K562 (cell line): Measurements from ENCODE around the gene GATC. TPM values are rescaled to one million over a fixed set of nuclear protein-coding genes. Genes with fewer than 3 reads are reported as not detected.

ENCODE experiments used
- C11orf30 ChIP-seq: fragments of 450-650 bp; IDR thresholded peaks from 2 replicates; pipeline ENCODE4 v1.6.1; 2016; ENCODE audit warnings: low read depth, mild to moderate bottlenecking
- CREB3L1 ChIP-seq: fragments of 450-650 bp; IDR thresholded peaks from 2 replicates; pipeline ENCODE4 v1.6.1; 2014; ENCODE audit warnings: low read depth, mild to moderate bottlenecking, moderate library complexity, borderline replicate concordance
- ESRRA ChIP-seq: fragments of 450-650 bp; IDR thresholded peaks from 2 replicates; pipeline ENCODE4 v1.6.1; 2014; ENCODE audit warnings: low read depth, mild to moderate bottlenecking, moderate library complexity, borderline replicate concordance
- MCM7 ChIP-seq, 2 experiments: fragments of 450-650 bp; IDR thresholded peaks; 2 replicates each; pipeline ENCODE4 v1.6.1; 2016 to 2018
- NR2C2 ChIP-seq, 2 experiments: fragments of 200-800 bp in 1 of 2; sonication (Bioruptor generic) in 1 of 2; sonication (generic) in 1 of 2; formaldehyde crosslinking in 1 of 2; IDR thresholded peaks; 2 replicates each; pipeline versions ENCODE4 v1.6.1 to v1.8.0; 2016 to 2022; ENCODE audit warnings: mild to moderate bottlenecking in 1 of 2, missing compliant biosample characterization in 1 of 2, missing genetic modification characterization in 1 of 2, missing genetic modification reagents in 1 of 2
- PKNOX1 ChIP-seq: fragments of 450-650 bp; IDR thresholded peaks from 2 replicates; pipeline ENCODE4 v1.6.1; 2016
- SOX6 ChIP-seq: fragments of 450-650 bp; IDR thresholded peaks from 2 replicates; pipeline ENCODE4 v1.6.1; 2014; ENCODE audit warnings: mild to moderate bottlenecking
- TCF7 ChIP-seq: sonication (generic); IDR thresholded peaks from 2 replicates; pipeline ENCODE4 v1.6.1; 2016; ENCODE audit warnings: antibody characterized with exemption, borderline replicate concordance
- ZNF133 ChIP-seq: fragments of 250-450 bp; sonication (Bioruptor Pico); IDR thresholded peaks from 2 replicates; pipeline ENCODE4 v1.4.0; 2020; ENCODE audit warnings: mild to moderate bottlenecking
- ZNF24 ChIP-seq: fragments of 450-650 bp; IDR thresholded peaks from 2 replicates; pipeline ENCODE4 v1.6.1; 2016
- ZNF431 ChIP-seq: sonication (generic); formaldehyde crosslinking; IDR thresholded peaks from 2 replicates; pipeline ENCODE4 v1.8.0; 2022; ENCODE audit warnings: mild to moderate bottlenecking, missing genetic modification reagents
- ZNF561 ChIP-seq: fragments of 450-650 bp; formaldehyde crosslinking; conservative IDR thresholded peaks from 2 replicates; pipeline ENCODE4 v1.4.0; 2020; ENCODE audit warnings: mild to moderate bottlenecking, moderate library complexity
- ZNF780A ChIP-seq: fragments of 250-450 bp; sonication (Bioruptor Pico); IDR thresholded peaks from 2 replicates; pipeline ENCODE4 v1.5.0; 2021; ENCODE audit warnings: mild to moderate bottlenecking
- ZNF785 ChIP-seq: fragments of 250-450 bp; sonication (Bioruptor Pico); IDR thresholded peaks from 2 replicates; pipeline ENCODE4 v1.4.0; 2020; ENCODE audit warnings: mild to moderate bottlenecking
- ZSCAN32 ChIP-seq: fragments of 450-650 bp; formaldehyde crosslinking; IDR thresholded peaks from 2 replicates; pipeline ENCODE4 v1.4.0; 2020; ENCODE audit warnings: mild to moderate bottlenecking, moderate library complexity
- polyA plus RNA-seq, 8 experiments: library from polyadenylated mRNA; depleted of rRNA in 4 of 8; stranded (reverse) in 5 of 8; unstranded in 3 of 8; fragments of >200 nt; fragmentation: Nextera tagmentation in 2 of 8; fragmentation: Illumina TruSeq in 1 of 8; extraction: Ambion mirVana in 2 of 8; extraction: Trizol in 1 of 8; gene quantifications; 2 replicates each; pipeline versions ENCODE4 v1.2.1 to v1.2.3, GENCODE V29; 2011 to 2014; ENCODE audit warnings: inconsistent platforms in 1 of 8, missing spikeins in 1 of 8
- total RNA-seq, 7 experiments: library from RNA; depleted of rRNA in 6 of 7; stranded (reverse); fragments of >200 nt in 6 of 7; fragmentation: Illumina TruSeq in 2 of 7; extraction: Trizol in 2 of 7; gene quantifications; 2 replicates each; pipeline versions ENCODE4 v1.2.1 to v1.2.3, GENCODE V29; 2011 to 2021; ENCODE audit warnings: low replicate concordance in 1 of 7
- TF ChIP-seq, protein P1 (sequence below): fragments of 250-450 bp; sonication (Bioruptor Pico); IDR thresholded peaks from 2 replicates; pipeline ENCODE4 v1.4.0; 2020; ENCODE audit warnings: mild to moderate bottlenecking, moderate library complexity
- TF ChIP-seq, protein P2 (sequence below): fragments of 250-450 bp; sonication (Bioruptor Pico); IDR thresholded peaks from 2 replicates; pipeline ENCODE4 v1.9.0; 2021; ENCODE audit warnings: mild to moderate bottlenecking, inconsistent platforms
- TF ChIP-seq, protein P3 (sequence below): fragments of 250-450 bp; sonication (Bioruptor Pico); IDR thresholded peaks from 2 replicates; pipeline ENCODE4 v1.4.0; 2020

Gene GATC
- total and polyA plus RNA-seq, 9 of the 15 experiments (the other 6 are each of a cell fraction or from before 2014, with no cell fraction given): 5.8 to 52.6 (median 28.2) TPM

GRCh38 chr12:120468821-120469449 lies 22.7 kb downstream of the GATC start (continued):
- TF ChIP-seq, protein P1, sequence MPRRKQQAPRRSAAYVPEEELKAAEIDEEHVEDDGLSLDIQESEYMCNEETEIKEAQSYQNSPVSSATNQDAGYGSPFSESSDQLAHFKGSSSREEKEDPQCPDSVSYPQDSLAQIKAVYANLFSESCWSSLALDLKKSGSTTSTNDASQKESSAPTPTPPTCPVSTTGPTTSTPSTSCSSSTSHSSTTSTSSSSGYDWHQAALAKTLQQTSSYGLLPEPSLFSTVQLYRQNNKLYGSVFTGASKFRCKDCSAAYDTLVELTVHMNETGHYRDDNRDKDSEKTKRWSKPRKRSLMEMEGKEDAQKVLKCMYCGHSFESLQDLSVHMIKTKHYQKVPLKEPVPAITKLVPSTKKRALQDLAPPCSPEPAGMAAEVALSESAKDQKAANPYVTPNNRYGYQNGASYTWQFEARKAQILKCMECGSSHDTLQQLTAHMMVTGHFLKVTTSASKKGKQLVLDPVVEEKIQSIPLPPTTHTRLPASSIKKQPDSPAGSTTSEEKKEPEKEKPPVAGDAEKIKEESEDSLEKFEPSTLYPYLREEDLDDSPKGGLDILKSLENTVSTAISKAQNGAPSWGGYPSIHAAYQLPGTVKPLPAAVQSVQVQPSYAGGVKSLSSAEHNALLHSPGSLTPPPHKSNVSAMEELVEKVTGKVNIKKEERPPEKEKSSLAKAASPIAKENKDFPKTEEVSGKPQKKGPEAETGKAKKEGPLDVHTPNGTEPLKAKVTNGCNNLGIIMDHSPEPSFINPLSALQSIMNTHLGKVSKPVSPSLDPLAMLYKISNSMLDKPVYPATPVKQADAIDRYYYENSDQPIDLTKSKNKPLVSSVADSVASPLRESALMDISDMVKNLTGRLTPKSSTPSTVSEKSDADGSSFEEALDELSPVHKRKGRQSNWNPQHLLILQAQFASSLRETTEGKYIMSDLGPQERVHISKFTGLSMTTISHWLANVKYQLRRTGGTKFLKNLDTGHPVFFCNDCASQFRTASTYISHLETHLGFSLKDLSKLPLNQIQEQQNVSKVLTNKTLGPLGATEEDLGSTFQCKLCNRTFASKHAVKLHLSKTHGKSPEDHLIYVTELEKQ (CRISPR knock-in tag): no peak
- TF ChIP-seq ZSCAN32 (CRISPR knock-in tag) (no peak), CREB3L1 (no peak), ESRRA (0 out of 2 replicates have a peak, but pooled peaks have one; percentile 2), C11orf30 (no peak), ZNF431 (CRISPR knock-in tag) (no peak), PKNOX1 (no peak), MCM7 (IDR thresholded peaks at IDR 0.05) (no peak), ZNF780A (CRISPR knock-in tag) (no peak), ZNF561 (CRISPR knock-in tag) (no peak), ZNF133 (CRISPR knock-in tag) (no peak), TCF7 (no peak), SOX6 (no peak), NR2C2 (CRISPR knock-in tag; IDR thresholded peaks at IDR 0.05) (no peak), NR2C2 (tag; IDR thresholded peaks at IDR 0.05) (no peak), ZNF24 (no peak), ZNF785 (CRISPR knock-in tag) (no peak)
- TF ChIP-seq, protein P2, sequence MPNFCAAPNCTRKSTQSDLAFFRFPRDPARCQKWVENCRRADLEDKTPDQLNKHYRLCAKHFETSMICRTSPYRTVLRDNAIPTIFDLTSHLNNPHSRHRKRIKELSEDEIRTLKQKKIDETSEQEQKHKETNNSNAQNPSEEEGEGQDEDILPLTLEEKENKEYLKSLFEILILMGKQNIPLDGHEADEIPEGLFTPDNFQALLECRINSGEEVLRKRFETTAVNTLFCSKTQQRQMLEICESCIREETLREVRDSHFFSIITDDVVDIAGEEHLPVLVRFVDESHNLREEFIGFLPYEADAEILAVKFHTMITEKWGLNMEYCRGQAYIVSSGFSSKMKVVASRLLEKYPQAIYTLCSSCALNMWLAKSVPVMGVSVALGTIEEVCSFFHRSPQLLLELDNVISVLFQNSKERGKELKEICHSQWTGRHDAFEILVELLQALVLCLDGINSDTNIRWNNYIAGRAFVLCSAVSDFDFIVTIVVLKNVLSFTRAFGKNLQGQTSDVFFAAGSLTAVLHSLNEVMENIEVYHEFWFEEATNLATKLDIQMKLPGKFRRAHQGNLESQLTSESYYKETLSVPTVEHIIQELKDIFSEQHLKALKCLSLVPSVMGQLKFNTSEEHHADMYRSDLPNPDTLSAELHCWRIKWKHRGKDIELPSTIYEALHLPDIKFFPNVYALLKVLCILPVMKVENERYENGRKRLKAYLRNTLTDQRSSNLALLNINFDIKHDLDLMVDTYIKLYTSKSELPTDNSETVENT (CRISPR knock-in tag): no peak
- TF ChIP-seq, protein P3, sequence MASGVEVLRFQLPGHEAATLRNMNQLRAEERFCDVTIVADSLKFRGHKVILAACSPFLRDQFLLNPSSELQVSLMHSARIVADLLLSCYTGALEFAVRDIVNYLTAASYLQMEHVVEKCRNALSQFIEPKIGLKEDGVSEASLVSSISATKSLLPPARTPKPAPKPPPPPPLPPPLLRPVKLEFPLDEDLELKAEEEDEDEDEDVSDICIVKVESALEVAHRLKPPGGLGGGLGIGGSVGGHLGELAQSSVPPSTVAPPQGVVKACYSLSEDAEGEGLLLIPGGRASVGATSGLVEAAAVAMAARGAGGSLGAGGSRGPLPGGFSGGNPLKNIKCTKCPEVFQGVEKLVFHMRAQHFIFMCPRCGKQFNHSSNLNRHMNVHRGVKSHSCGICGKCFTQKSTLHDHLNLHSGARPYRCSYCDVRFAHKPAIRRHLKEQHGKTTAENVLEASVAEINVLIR (CRISPR knock-in tag): no peak
